ENCODE results near the gene MEIS3.

DNA sequence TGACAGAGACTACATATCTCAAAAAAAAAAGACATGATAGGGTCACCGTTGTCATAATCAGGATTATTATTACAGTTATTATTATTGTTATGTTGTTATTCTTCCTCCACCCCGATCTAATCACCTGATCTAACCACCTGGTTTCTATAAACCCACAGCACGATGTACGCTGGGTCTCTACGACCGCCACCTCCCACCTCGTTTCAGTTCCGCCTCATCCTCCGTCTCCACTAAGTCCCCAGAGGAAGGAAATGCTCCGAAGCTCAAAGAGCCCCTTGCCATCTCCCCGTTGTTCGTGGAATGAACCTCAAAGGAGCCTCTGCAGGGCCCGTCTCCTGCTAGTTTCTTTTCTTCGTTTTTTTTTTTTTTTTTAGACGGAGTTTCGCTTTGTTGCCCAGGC is 15.9 kb upstream of the MEIS3 start:
- no peak for TF ChIP-seq EZH2 (IDR thresholded peaks at IDR 0.05; ENCODE audit: borderline replicate concordance, low read length)
- no peak for TF ChIP-seq CTCF (IDR thresholded peaks at IDR 0.05; ENCODE audit: low read length)

Data from OCI-LY1 (cell line).